ENCODE measurements around the gene RAET1G. TPM values are rescaled to one million over a fixed set of nuclear protein-coding genes. Genes with fewer than 3 reads are reported as not detected.

Gene RAET1G
- total and polyA plus RNA-seq, 2 of the 13 experiments (the other 11 are each of a cell fraction or from before 2014, with no cell fraction given): not detected

DNA sequence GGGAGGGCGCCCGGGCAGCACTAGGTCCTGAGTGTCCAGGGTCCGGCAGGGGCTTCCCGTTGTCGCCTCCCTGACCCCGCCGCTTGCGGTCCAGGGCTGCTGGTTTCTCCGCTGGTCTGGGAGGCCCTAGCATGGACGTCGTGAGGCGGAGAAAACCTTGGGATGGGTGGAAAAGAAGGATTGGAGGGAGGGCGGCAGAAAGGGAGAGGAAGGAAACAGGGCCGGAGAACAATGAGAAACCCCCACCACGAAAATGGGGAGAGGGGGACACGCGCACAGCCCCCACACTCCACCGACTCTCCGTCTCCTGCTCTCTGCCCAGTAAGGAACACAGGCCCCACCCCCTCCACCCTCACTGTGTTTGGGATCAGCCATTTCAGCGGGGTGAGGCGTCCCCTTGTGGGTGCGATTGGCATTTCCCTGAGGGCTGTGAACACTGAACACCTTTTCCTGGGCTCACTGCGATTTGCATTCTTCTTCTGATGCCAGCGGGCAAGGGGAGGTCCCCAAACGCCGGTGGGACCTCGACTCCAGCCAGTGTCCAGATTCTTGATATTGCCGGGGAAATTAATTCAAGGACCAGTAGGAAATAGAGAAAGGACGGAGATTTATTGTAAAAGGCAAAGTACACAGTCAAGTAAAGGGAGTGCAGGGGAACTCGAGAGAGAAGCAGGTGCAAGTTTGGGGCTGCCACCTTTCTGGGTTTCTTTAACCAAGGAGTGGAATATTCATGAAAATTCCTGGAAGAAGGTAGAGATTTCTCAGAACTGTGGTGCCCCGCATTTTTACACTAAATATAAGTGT is 3.3 kb upstream of the RAET1G start (continued):
- TF ChIP-seq UBTF (CRISPR knock-in tag; IDR thresholded peaks at IDR 0.05): peak; percentile 69
- TF ChIP-seq ZNF207 (IDR thresholded peaks at IDR 0.05; ENCODE audit: borderline replicate concordance): no peak
- peak; percentile 60; the same call in 1 of the 2 replicates for TF ChIP-seq SP4 (CRISPR knock-in tag; IDR thresholded peaks at IDR 0.05)
- no peak for TF ChIP-seq ZFP62 (CRISPR knock-in tag; IDR thresholded peaks at IDR 0.05)
- peak; percentile 61; the same call in 1 of the 2 replicates for TF ChIP-seq MIER3 (CRISPR knock-in tag; IDR thresholded peaks at IDR 0.05; ENCODE audit: borderline replicate concordance)
- TF ChIP-seq KLF16 (CRISPR knock-in tag; IDR thresholded peaks at IDR 0.05): 0 out of 4 replicates have a peak, but pooled peaks of 1 of the 2 experiments have one; percentile 30
- TF ChIP-seq AHDC1 (CRISPR knock-in tag; IDR thresholded peaks at IDR 0.05; ENCODE audit: borderline replicate concordance): 0 out of 2 replicates have a peak, but pooled peaks have one; percentile 50
- no peak for TF ChIP-seq LCORL (IDR thresholded peaks at IDR 0.05)
- peak; percentile 86 for TF ChIP-seq LCORL (CRISPR knock-in tag; IDR thresholded peaks at IDR 0.05)
- 0 out of 2 replicates have a peak, but pooled peaks have one; percentile 32 for TF ChIP-seq ZNF619 (CRISPR knock-in tag; IDR thresholded peaks at IDR 0.05)
- TF ChIP-seq PHF8 (CRISPR knock-in tag; IDR thresholded peaks at IDR 0.05): peak; percentile 56
- TF ChIP-seq NAIF1 (CRISPR knock-in tag; IDR thresholded peaks at IDR 0.05; ENCODE audit: borderline replicate concordance): no peak
- no peak for TF ChIP-seq HNF4G (IDR thresholded peaks at IDR 0.05; ENCODE audit: borderline replicate concordance, low read depth, low read length)
- TF ChIP-seq HNF4G (CRISPR knock-in tag; IDR thresholded peaks at IDR 0.05; ENCODE audit: borderline replicate concordance, low read depth): 0 out of 2 replicates have a peak, but pooled peaks have one; percentile 11
- TF ChIP-seq ZMYM3 (CRISPR knock-in tag; IDR thresholded peaks at IDR 0.05): peak; percentile 25; the same call in 1 of the 2 replicates
- peak; percentile 42; the same call in 1 of the 2 replicates for TF ChIP-seq YEATS4 (CRISPR knock-in tag; IDR thresholded peaks at IDR 0.05; ENCODE audit: borderline replicate concordance)
- TF ChIP-seq ZNF431 (CRISPR knock-in tag; IDR thresholded peaks at IDR 0.05; ENCODE audit: borderline replicate concordance, low read depth): no peak
- no peak for TF ChIP-seq REL (CRISPR knock-in tag; conservative IDR thresholded peaks at IDR 0.05)
- TF ChIP-seq ZNF275 (CRISPR knock-in tag; IDR thresholded peaks at IDR 0.05; ENCODE audit: borderline replicate concordance): 0 out of 2 replicates have a peak, but pooled peaks have one; percentile 37
